ENCODE measurements around the gene TMEM174. TPM values are rescaled to one million over a fixed set of nuclear protein-coding genes. Genes with fewer than 3 reads are reported as not detected.
A peak's percentile ranks its signal among the peaks of the same experiment; 100 is the strongest.
"Not testable (repeated sequence)": the region's sequence is repeated elsewhere in the genome, so short reads cannot be mapped to it uniquely, and the experiment has no call there.

TMEM174 gene
- total RNA-seq, 1 experiment from 2014 or later: not detected

- DNase-seq (ENCODE audit: low read depth, low spot score); in situ Hi-C loops (cut with HindIII; ENCODE audit: low pct_unique_long_range_greater_than_20kb, low sequenced_read_pairs): not testable (repeated sequence)
Observed at GRCh38 chr5:73207239-73207638, 34.2 kb downstream of the TMEM174 start.

DNA sequence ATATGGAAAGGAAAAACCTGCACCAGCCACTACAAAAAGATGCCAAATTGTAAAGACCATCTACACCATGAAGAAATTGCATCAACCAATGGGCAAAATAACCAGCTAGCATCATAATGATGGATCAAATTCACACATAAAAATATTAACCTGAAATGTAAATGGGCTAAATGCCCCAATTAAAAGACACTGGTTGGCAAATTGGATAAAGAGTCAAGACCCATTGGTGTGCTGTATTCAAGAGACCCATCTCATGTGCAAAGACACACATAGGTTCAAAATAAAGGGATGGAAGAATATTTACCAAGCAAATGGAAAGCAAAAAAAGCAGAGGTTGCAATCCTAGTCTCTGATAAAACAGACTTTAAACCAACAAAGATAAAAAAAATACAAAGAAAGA lies 36.1 kb downstream of the TMEM174 start:
- DNase-seq (ENCODE audit: low read depth, low spot score); in situ Hi-C loops (cut with HindIII; ENCODE audit: low pct_unique_long_range_greater_than_20kb, low sequenced_read_pairs): not testable (repeated sequence)

- in situ Hi-C loops (cut with HindIII; ENCODE audit: low pct_unique_long_range_greater_than_20kb, low sequenced_read_pairs); DNase-seq (ENCODE audit: low read depth, low spot score): not testable (repeated sequence)
Observed at GRCh38 chr5:73212693-73213092, 39.7 kb downstream of the TMEM174 start.

DNA sequence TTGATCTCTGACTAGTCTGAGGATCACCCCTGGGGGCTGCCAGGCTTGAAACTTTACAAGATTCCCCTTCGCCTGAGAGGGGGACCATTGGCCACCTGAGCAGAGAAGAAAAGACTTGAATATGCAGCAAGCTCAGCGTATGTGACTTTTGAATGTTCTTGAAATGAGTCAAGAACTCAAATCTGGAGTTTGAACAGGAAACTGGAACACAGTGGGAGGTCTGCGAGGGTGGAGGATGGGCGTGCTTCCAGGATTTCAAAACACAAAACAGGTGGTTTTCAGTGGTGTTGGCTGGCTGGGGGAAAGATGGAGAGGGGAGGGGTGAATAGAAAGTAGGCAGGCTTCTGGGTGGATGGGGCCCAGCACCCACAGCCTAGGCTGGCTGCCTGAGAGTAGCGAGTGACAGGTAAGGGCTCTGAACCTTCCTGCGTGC lies 40.6 kb downstream of the TMEM174 start:
- DNase-seq (ENCODE audit: low read depth, low spot score): no peak
- in situ Hi-C loops (cut with HindIII; ENCODE audit: low pct_unique_long_range_greater_than_20kb, low sequenced_read_pairs): no loop called here

DNA sequence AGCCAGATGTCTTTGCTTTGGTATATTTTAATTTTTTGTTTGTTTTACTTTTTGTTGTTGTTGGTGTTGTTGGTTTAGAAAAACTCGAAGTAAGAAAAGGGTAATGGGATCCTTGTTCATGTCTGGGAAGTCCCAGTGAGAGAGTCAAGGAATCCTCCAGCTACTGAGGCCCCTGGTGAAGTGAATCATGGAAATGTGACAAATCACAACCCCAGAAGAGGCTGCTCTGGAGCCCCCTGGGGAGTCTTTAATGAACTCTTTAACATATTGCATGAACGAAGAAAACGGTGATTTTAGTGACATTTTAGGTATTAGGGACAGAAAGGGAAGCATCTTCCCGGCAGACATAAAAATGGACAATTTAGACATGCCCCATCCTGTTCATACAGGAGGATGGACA lies 41.3 kb downstream of the TMEM174 start:
- no peak for DNase-seq (ENCODE audit: low read depth, low spot score)
- in situ Hi-C loops (cut with HindIII; ENCODE audit: low pct_unique_long_range_greater_than_20kb, low sequenced_read_pairs): no loop called here

GRCh38 chr5:73214996-73215395 lies 42.0 kb downstream of the TMEM174 start:
- DNase-seq (ENCODE audit: low read depth, low spot score): no peak
- in situ Hi-C loops (cut with HindIII; ENCODE audit: low pct_unique_long_range_greater_than_20kb, low sequenced_read_pairs): no loop called here

DNA sequence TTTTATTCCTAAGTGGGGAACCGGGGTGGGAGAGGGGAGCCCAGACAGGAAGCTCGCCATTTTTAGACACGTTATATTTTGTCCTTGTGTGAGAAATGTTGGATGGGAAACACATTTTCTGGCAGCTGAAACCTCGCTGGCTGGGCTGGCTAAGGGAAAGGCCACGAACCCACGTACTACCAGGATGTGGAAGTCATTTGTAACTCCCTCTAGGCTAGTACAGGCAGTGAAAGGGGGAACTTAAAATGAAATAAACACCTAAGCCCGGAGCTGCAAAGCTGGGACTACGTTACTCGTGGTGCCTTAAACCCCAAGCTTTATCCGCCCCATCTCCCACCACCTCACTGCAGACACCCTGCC lies 42.5 kb downstream of the TMEM174 start:
- no peak for DNase-seq (ENCODE audit: low read depth, low spot score)
- in situ Hi-C loops (cut with HindIII; ENCODE audit: low pct_unique_long_range_greater_than_20kb, low sequenced_read_pairs): no loop called here

DNA sequence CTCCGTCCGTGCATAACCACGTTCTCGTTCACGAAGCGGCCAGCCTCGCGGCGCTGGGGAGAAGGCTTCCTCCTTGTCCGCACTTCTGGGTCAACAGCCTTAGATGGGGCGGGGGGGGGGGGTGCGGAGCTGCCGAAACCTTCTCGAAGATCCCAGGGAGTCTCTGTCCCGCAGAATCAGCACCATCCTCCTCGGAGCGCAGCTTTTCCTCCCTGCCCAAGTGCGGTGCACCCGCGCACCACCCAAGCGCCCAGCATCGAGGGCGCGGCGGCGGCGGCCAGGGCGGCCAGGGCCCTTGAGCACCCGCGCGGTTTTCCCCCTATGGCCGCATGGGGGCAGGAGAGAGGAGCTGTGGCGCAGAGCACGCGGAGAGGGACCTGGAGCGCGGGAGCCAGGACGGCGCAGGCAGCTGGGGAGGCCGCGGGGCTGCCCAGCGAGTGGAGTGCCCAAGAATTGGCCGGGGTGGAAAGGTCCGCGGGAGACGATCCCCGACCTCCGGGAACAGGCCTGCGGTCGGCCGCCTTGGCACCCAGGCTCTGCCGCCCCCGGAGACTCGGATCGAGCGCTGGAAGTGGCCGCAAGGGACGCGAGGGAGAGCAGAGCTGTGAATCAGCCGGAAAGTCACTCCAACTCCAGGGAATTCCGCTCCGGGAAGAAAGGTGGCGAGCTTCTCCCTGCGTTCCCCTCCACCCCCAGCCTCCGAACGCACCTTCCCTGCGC lies 43.1 kb downstream of the TMEM174 start:
- peak; percentile 77 for DNase-seq (ENCODE audit: low read depth, low spot score)
- in situ Hi-C loops (cut with HindIII; ENCODE audit: low pct_unique_long_range_greater_than_20kb, low sequenced_read_pairs): no loop called here

DNA sequence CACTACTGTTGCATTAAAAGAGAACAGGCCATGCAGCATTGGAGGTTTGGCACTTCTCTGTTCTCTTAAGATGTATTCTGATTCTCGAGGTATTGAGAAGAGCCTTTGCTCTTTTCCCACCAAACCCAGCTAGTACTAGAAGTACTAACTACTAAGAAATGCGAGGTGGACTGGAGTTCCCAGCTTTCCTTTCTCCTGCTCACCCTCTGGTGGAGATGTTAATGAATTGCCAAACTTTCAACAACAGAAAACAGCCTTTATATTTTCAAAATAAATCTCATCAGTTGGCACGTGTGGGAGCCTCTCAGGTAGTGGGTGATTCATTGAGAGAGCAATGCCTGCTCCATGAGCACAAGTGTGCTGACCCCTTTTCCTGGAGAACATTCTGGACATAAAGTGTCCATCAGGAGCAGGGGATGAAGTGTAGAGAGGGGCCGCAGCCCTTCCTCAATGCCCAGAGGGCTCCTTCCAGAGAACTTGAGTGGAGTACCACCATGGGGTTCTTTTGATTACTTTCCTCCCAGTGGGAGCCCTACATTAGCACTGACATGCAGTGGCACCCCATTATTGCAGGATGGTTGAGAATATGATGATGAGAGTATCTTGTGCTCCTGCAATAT lies 45.7 kb downstream of the TMEM174 start:
- in situ Hi-C loops (cut with HindIII; ENCODE audit: low pct_unique_long_range_greater_than_20kb, low sequenced_read_pairs): no loop called here
- DNase-seq (ENCODE audit: low read depth, low spot score): peak; percentile 57

- in situ Hi-C loops (cut with HindIII; ENCODE audit: low pct_unique_long_range_greater_than_20kb, low sequenced_read_pairs); DNase-seq (ENCODE audit: low read depth, low spot score): not testable (repeated sequence)
Observed at GRCh38 chr5:73219336-73219735, 46.3 kb downstream of the TMEM174 start.

GRCh38 chr5:73221161-73221560 lies 48.2 kb downstream of the TMEM174 start:
- DNase-seq (ENCODE audit: low read depth, low spot score): no peak
- in situ Hi-C loops (cut with HindIII; ENCODE audit: low pct_unique_long_range_greater_than_20kb, low sequenced_read_pairs): no loop called here

GRCh38 chr5:73221726-73222125 lies 48.7 kb downstream of the TMEM174 start:
- no peak for DNase-seq (ENCODE audit: low read depth, low spot score)
- in situ Hi-C loops (cut with HindIII; ENCODE audit: low pct_unique_long_range_greater_than_20kb, low sequenced_read_pairs): no loop called here

DNA sequence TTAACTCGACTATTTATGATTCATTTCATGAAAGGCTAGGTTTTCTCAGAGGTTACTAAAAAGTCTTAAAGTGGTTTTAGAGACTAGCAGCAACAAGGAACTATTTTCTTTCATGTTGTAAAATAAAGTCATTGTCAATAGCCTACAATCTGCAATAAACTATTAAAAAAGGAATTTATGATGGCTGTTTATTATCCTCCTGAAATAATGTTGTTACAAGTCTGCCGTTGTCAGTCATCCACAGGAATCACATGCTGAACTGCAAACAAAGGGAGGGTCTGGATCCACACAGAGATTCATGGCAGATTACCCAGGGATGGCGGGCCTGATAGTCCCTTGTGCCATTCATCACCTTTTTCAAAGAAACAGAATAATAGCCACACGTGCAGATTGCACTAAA lies 49.2 kb downstream of the TMEM174 start:
- DNase-seq (ENCODE audit: low read depth, low spot score): no peak
- in situ Hi-C loops (cut with HindIII; ENCODE audit: low pct_unique_long_range_greater_than_20kb, low sequenced_read_pairs): no loop called here

Other genes with a start within 250 kb of the TMEM174 start
- 6.7 and 9.7 TPM in 2 replicates for gene FCHO2, start 217.2 kb upstream of the TMEM174 start, total RNA-seq (2014; rRNA removed; shearing (Covaris generic))
- gene TMEM171, start 52.6 kb upstream of the TMEM174 start, total RNA-seq (2014; rRNA removed; shearing (Covaris generic)): 4.6 and 4.8 TPM in 2 replicates

Measured in SK-MEL-5 (cell line).